Naive B cell (primary cell): ENCODE measurements around the gene MUC12. TPM values are rescaled to one million over a fixed set of nuclear protein-coding genes. Genes with fewer than 3 reads are reported as not detected.
"Not testable (repeated sequence)": the region's sequence is repeated elsewhere in the genome, so short reads cannot be mapped to it uniquely, and the experiment has no call there.

Source experiments
- ATAC-seq, 2 donors: fragments of 150-1000 bp; cut with Tn5 transposase; 2 replicates each; pipeline ENCODE4 v1.10.0; 2021; ENCODE audit warnings: low read depth in 2 of 2, mild to moderate bottlenecking in 2 of 2, moderate library complexity in 2 of 2
- DNase-seq: peaks from one replicate; pipeline ENCODE4 v3.0.0; 2022
- H3K27ac Mint-ChIP-seq, 6 donors: one replicate each; pipeline ENCODE4 v1.8.0; 2020 to 2022; ENCODE audit warnings: mild to moderate bottlenecking in 6 of 6, mixed read lengths in 6 of 6, moderate library complexity in 5 of 6, inconsistent platforms in 2 of 6
- H3K27me3 Mint-ChIP-seq, 3 donors: one replicate each; pipeline ENCODE4 v1.8.0; 2021 to 2022; ENCODE audit warnings: mixed read lengths in 3 of 3, mild to moderate bottlenecking in 1 of 3
- H3K36me3 Mint-ChIP-seq, 2 donors: one replicate each; pipeline ENCODE4 v1.8.0; 2020 to 2022; ENCODE audit warnings: mixed read lengths in 2 of 2, inconsistent platforms in 1 of 2, mild to moderate bottlenecking in 1 of 2
- H3K4me1 Mint-ChIP-seq, 3 donors: one replicate each; pipeline ENCODE4 v1.8.0; 2020 to 2022; ENCODE audit warnings: mixed read lengths in 3 of 3, inconsistent platforms in 1 of 3, mild to moderate bottlenecking in 1 of 3, moderate library complexity in 1 of 3
- H3K4me3 Mint-ChIP-seq, 8 donors: one replicate each; pipeline ENCODE4 v1.8.0; 2020 to 2022; ENCODE audit warnings: mild to moderate bottlenecking in 8 of 8, mixed read lengths in 8 of 8, moderate library complexity in 8 of 8, inconsistent platforms in 2 of 8
- H3K9me3 Mint-ChIP-seq, 7 donors: one replicate each; pipeline ENCODE4 v1.8.0; 2020 to 2022; ENCODE audit warnings: mixed read lengths in 7 of 7, mild to moderate bottlenecking in 5 of 7, inconsistent platforms in 2 of 7, moderate library complexity in 1 of 7
- polyA plus RNA-seq, 6 donors: library from polyadenylated mRNA; unstranded; fragments of 300-500 nt; fragmentation: Illumina TruSeq; gene quantifications; one replicate each; pipeline ENCODE4 v1.2.3, GENCODE V29; 2021; ENCODE audit warnings: low read depth in 6 of 6

Gene MUC12
- polyA plus RNA-seq, 6 donors from 2014 or later: not detected

DNA sequence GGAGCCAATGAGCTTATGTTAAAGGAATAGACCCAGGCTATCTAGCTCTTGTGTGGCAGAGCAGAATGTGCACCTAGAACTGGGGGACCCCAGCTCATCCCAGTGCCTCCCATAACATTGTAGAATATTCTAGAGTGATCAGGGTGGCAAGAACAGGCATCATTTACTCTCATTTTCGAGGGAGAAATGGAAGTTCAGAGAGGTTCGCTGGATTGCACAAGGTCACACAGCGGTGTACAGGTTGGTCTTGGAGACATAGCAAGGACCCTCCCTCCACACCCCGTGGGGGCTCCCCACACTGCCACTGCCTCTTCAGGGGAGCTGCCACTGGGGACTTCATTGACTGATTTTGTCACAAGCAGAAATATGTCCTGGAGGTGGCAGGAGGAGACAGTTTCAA is 8.9 kb downstream of the MUC12 start:
- Mint-ChIP-seq H3K27me3 (peaks cover 16 to 43% (median 40%) of the 10 kb centered on the region in 3 donors), H3K4me3 (no peak overlapping the region), H3K27ac (peak overlapping the region in 1 of 6 donors; percentile 38), H3K9me3 (peaks cover 5 to 17% (median 12%) of the 10 kb centered on the region in 7 donors), H3K36me3 (peaks cover 10 to 16% of the 10 kb centered on the region in 2 donors), H3K4me1 (no peaks in the 10 kb centered on the region)
- DNase-seq: no peak
- ATAC-seq: no peak

- peaks cover 0 to 5% (median 0%) of the 10 kb centered on the region in 7 donors for H3K9me3 Mint-ChIP-seq
Measured at GRCh38 chr7:100983451-100984187, 14.3 kb downstream of the MUC12 start.

DNA sequence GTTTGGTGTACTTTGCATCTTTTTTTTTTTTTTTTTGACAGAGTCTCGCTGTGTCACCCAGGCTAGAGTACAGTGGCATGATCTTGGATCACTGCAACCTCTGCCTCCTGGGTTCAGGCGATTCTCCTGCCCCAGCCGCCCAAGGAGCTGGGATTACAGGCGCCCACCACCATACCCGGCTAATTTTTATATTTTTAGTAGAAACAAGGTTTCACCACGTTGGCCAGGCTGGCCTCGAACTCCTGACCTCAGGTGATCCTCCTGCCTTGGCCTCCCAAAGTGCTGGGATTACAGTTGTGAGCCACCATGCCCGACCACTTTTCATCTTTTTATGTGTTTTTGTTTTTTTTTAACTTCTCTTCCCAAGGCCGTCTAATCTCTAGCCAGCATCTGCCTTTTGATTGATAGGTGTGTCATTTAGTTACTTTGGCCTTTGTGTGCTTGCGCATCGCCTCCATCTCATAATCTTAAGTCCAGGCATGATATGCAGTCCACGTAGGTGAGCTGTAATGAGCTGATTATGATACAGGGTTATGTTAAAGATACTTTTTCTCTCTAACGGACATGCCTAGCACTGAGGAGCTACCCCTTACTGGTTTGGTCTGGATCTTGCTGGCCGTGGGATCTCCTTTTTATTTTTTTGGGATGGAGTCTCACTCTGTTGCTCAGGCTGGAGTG is 15.0 kb downstream of the MUC12 start:
- peak overlapping the region in 1 of 6 donors; percentile 56 for H3K27ac Mint-ChIP-seq
- H3K9me3 Mint-ChIP-seq, H3K4me3 Mint-ChIP-seq, DNase-seq, H3K36me3 Mint-ChIP-seq, ATAC-seq, H3K4me1 Mint-ChIP-seq: not testable (repeated sequence)
- peaks cover 20 to 41% (median 38%) of the 10 kb centered on the region in 3 donors for H3K27me3 Mint-ChIP-seq

More at GRCh38 chr7:100983451-100984187, 14.3 kb downstream of the MUC12 start:
- peaks cover 0 to 6% of the 10 kb centered on the region in 2 donors for H3K36me3 Mint-ChIP-seq
- ATAC-seq: no peak
- no peaks in the 10 kb centered on the region for H3K4me1 Mint-ChIP-seq
- DNase-seq: no peak
- H3K27ac Mint-ChIP-seq: no peak overlapping the region
- no peak overlapping the region for H3K4me3 Mint-ChIP-seq
- peaks cover 20 to 41% (median 38%) of the 10 kb centered on the region in 3 donors for H3K27me3 Mint-ChIP-seq

GRCh38 chr7:100985033-100985797 is 15.8 kb downstream of the MUC12 start:
- peaks cover 20 to 41% (median 38%) of the 10 kb centered on the region in 3 donors for H3K27me3 Mint-ChIP-seq
- H3K4me1 Mint-ChIP-seq, ATAC-seq, H3K36me3 Mint-ChIP-seq, H3K4me3 Mint-ChIP-seq, H3K27ac Mint-ChIP-seq, DNase-seq, H3K9me3 Mint-ChIP-seq: not testable (repeated sequence)

GRCh38 chr7:100991631-100992030 is 22.3 kb downstream of the MUC12 start:
- ATAC-seq: no peak
- Mint-ChIP-seq H3K27me3 (peaks cover 0 to 3% (median under 1%) of the 10 kb centered on the region in 3 donors), H3K36me3 (peaks cover 0 to under 1% of the 10 kb centered on the region in 2 donors), H3K9me3 (peaks cover 0 to 10% (median 0%) of the 10 kb centered on the region in 7 donors), H3K4me3 (no peak overlapping the region), H3K27ac (no peak overlapping the region), H3K4me1 (no peaks in the 10 kb centered on the region)
- DNase-seq: no peak

- not testable (repeated sequence) for H3K4me3 Mint-ChIP-seq, DNase-seq, H3K36me3 Mint-ChIP-seq, H3K9me3 Mint-ChIP-seq, H3K4me1 Mint-ChIP-seq, ATAC-seq, H3K27ac Mint-ChIP-seq, H3K27me3 Mint-ChIP-seq
Measured at GRCh38 chr7:100992280-100992679, 22.9 kb downstream of the MUC12 start.

DNA sequence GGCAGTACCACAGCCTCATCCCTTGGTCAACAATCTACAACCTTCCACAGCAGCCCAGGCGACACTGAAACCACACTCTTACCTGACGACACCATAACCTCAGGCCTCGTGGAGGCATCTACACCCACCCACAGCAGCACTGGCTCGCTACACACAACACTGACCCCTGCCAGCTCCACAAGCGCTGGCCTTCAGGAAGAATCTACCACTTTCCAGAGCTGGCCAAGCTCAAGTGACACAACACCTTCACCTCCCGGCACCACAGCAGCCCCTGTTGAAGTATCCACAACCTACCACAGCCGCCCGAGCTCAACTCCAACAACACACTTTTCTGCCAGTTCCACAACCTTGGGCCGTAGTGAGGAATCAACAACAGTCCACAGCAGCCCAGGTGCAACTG is 25.3 kb downstream of the MUC12 start:
- not testable (repeated sequence) for ATAC-seq, H3K4me1 Mint-ChIP-seq, H3K4me3 Mint-ChIP-seq, H3K27me3 Mint-ChIP-seq, H3K36me3 Mint-ChIP-seq, DNase-seq, H3K9me3 Mint-ChIP-seq, H3K27ac Mint-ChIP-seq

DNA sequence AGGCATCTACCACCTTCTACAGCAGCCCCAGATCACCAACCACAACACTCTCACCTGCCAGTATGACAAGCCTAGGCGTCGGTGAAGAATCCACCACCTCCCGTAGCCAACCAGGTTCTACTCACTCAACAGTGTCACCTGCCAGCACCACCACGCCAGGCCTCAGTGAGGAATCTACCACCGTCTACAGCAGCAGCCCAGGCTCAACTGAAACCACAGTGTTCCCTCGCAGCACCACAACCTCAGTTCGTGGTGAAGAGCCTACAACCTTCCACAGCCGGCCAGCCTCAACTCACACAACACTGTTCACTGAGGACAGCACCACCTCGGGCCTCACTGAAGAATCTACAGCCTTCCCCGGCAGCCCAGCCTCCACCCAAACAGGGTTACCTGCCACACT is 29.2 kb downstream of the MUC12 start:
- H3K27ac Mint-ChIP-seq, H3K9me3 Mint-ChIP-seq, H3K27me3 Mint-ChIP-seq, H3K4me3 Mint-ChIP-seq, H3K4me1 Mint-ChIP-seq, DNase-seq, ATAC-seq, H3K36me3 Mint-ChIP-seq: not testable (repeated sequence)

- H3K27ac Mint-ChIP-seq, ATAC-seq, H3K4me1 Mint-ChIP-seq, H3K36me3 Mint-ChIP-seq, DNase-seq, H3K9me3 Mint-ChIP-seq, H3K4me3 Mint-ChIP-seq, H3K27me3 Mint-ChIP-seq: not testable (repeated sequence)
Measured at GRCh38 chr7:100999334-100999733, 30.0 kb downstream of the MUC12 start.

DNA sequence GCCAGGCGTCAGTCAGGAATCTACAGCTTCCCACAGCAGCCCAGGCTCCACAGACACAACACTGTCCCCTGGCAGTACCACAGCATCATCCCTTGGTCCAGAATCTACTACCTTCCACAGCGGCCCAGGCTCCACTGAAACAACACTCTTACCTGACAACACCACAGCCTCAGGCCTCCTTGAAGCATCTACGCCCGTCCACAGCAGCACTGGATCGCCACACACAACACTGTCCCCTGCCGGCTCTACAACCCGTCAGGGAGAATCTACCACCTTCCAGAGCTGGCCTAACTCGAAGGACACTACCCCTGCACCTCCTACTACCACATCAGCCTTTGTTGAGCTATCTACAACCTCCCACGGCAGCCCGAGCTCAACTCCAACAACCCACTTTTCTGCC is 30.7 kb downstream of the MUC12 start:
- H3K27ac Mint-ChIP-seq, H3K36me3 Mint-ChIP-seq, DNase-seq, H3K27me3 Mint-ChIP-seq, H3K4me1 Mint-ChIP-seq, ATAC-seq, H3K9me3 Mint-ChIP-seq, H3K4me3 Mint-ChIP-seq: not testable (repeated sequence)

DNA sequence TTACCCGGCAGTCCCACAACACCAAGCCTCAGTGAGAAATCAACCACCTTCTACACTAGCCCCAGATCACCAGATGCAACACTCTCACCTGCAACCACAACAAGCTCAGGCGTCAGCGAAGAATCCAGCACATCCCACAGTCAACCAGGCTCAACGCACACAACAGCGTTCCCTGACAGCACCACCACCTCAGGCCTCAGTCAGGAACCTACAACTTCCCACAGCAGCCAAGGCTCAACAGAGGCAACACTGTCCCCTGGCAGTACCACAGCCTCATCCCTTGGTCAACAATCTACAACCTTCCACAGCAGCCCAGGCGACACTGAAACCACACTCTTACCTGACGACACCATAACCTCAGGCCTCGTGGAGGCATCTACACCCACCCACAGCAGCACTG is 33.0 kb downstream of the MUC12 start:
- not testable (repeated sequence) for H3K4me1 Mint-ChIP-seq, H3K36me3 Mint-ChIP-seq, H3K4me3 Mint-ChIP-seq, ATAC-seq, DNase-seq, H3K27ac Mint-ChIP-seq
- H3K9me3 Mint-ChIP-seq: peaks cover 0 to 11% (median 6%) of the 10 kb centered on the region in 7 donors
- H3K27me3 Mint-ChIP-seq: peaks cover 2 to 12% (median 9%) of the 10 kb centered on the region in 3 donors

GRCh38 chr7:101007361-101007760 is 38.0 kb downstream of the MUC12 start:
- H3K27me3 Mint-ChIP-seq: peaks cover 9 to 34% (median 24%) of the 10 kb centered on the region in 3 donors
- not testable (repeated sequence) for H3K27ac Mint-ChIP-seq, H3K4me3 Mint-ChIP-seq, ATAC-seq, H3K9me3 Mint-ChIP-seq, H3K4me1 Mint-ChIP-seq, DNase-seq, H3K36me3 Mint-ChIP-seq

DNA sequence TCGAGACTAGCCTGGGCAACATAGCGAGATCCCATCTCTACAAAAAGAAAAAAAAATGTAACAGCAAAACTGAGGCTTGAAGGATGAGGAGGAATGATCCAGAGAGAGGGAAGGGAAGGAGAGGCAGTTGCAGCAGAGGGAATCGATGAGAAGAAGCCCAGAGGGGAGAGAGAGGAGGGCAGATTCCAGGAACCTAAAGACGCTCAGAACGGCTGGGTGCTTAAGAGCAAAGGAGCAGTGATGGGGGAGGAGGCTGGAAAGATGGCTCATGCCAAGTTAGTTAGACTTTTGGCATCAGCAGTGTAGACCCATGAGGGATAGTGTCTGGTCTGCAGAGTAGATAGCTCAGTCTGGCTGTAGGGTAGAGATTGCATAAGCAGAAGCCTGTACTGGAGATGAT is 40.3 kb downstream of the MUC12 start:
- ATAC-seq: no peak
- Mint-ChIP-seq H3K27ac (no peak overlapping the region), H3K27me3 (peaks cover 9 to 52% (median 37%) of the 10 kb centered on the region in 3 donors), H3K4me1 (no peaks in the 10 kb centered on the region), H3K36me3 (peaks cover 0 to 3% of the 10 kb centered on the region in 2 donors), H3K4me3 (no peak overlapping the region), H3K9me3 (peaks cover 0 to 7% (median 3%) of the 10 kb centered on the region in 7 donors)
- DNase-seq: no peak
